ENCODE measurements around the gene CAND2.

DNA sequence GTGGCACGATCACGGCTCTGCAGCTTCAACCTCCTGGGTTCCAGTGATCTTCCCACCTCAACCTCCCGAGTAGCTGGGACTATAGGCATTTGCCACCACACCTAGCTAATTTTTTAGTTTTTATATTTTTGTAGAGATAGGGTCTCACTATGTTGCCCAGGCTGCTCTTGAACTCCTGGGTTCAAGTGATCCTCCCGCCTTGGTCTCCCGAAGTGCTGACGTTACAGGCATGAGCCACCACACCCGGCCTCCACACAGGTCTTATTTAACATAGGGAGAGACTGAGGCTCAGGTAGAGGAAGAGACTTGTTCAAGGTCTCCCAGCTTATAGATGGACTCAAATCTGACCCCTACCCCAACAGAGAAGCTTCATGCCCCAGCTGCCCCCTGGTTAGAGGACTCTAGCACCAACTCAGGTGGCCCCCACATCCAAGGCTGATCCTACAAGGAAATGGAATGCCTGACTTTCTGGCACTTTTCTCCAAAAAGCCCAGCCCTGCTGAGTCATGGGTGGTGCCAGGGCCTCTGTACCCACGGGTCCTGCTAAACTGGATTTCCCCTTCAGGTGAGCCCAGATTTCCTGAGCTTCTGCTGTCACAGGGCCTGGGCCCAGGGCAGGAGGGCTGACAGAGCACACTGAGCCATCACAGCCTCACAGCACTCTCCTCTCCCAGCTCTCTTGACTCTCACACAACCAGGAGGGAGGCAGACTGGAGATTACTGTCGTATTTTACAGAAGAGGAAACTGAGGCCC lies 43.0 kb upstream of the CAND2 start:
- TF ChIP-seq, protein P1, sequence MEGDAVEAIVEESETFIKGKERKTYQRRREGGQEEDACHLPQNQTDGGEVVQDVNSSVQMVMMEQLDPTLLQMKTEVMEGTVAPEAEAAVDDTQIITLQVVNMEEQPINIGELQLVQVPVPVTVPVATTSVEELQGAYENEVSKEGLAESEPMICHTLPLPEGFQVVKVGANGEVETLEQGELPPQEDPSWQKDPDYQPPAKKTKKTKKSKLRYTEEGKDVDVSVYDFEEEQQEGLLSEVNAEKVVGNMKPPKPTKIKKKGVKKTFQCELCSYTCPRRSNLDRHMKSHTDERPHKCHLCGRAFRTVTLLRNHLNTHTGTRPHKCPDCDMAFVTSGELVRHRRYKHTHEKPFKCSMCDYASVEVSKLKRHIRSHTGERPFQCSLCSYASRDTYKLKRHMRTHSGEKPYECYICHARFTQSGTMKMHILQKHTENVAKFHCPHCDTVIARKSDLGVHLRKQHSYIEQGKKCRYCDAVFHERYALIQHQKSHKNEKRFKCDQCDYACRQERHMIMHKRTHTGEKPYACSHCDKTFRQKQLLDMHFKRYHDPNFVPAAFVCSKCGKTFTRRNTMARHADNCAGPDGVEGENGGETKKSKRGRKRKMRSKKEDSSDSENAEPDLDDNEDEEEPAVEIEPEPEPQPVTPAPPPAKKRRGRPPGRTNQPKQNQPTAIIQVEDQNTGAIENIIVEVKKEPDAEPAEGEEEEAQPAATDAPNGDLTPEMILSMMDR (conservative IDR thresholded peaks at IDR 0.05; ENCODE audit: low read length) = no peak
- TF ChIP-seq EZH2phosphoT487 (IDR thresholded peaks at IDR 0.05; ENCODE audit: borderline replicate concordance) = no peak

Data from Loucy (cell line).